Stimulated activated CD8-positive, alpha-beta memory T cell treated with anti-CD3 and anti-CD28 coated beads, Interleukin-12 subunit alpha, Interleukin-12 subunit beta, amount 100 ng/mL, for 24 hours (primary cell): ENCODE data around the gene CROCC.
"Not testable (repeated sequence)": the region's sequence is repeated elsewhere in the genome, so short reads cannot be mapped to it uniquely, and the experiment has no call there.

Experiments
- DNase-seq: peaks from one replicate; pipeline ENCODE4 v3.0.0-alpha.2; 2020; ENCODE audit errors: extremely low read depth

Gene CROCC

GRCh38 chr1:16921391-16922185 is at the start of gene CROCC:
CROCC (plus strand) TSS chr1:16921931; CDS start chr1:16922019, 88 bp downstream.
- DNase-seq = no peak

- DNase-seq = not testable (repeated sequence)
These were observed 49.3 kb upstream of the CROCC start for GRCh38 chr1:16872152-16873075.

- not testable (repeated sequence) for DNase-seq
These were observed 48.5 kb upstream of the CROCC start for GRCh38 chr1:16873076-16873879.

- DNase-seq = not testable (repeated sequence)
These were observed 46.6 kb upstream of the CROCC start for GRCh38 chr1:16874968-16875765.

- not testable (repeated sequence) for DNase-seq
These were observed 40.0 kb upstream of the CROCC start for GRCh38 chr1:16881742-16882141.

- DNase-seq = no peak
These were observed 38.7 kb upstream of the CROCC start for GRCh38 chr1:16882986-16883385.

GRCh38 chr1:16884487-16884886 is 37.2 kb upstream of the CROCC start:
- DNase-seq = not testable (repeated sequence)

- DNase-seq = no peak
These were observed 34.7 kb upstream of the CROCC start for GRCh38 chr1:16886860-16887605.

- DNase-seq = no peak
These were observed 32.6 kb upstream of the CROCC start for GRCh38 chr1:16888860-16889816.

- DNase-seq = not testable (repeated sequence)
These were observed 31.2 kb upstream of the CROCC start for GRCh38 chr1:16890539-16891021.

- DNase-seq = not testable (repeated sequence)
These were observed 30.7 kb upstream of the CROCC start for GRCh38 chr1:16891057-16891456.

- not testable (repeated sequence) for DNase-seq
These were observed 28.7 kb upstream of the CROCC start for GRCh38 chr1:16892978-16893525.

GRCh38 chr1:16893796-16894195 is 27.9 kb upstream of the CROCC start:
- DNase-seq = not testable (repeated sequence)

- not testable (repeated sequence) for DNase-seq
These were observed 27.4 kb upstream of the CROCC start for GRCh38 chr1:16894338-16894737.

GRCh38 chr1:16895233-16895597 is 26.5 kb upstream of the CROCC start:
- not testable (repeated sequence) for DNase-seq

GRCh38 chr1:16895598-16896315 is 26.0 kb upstream of the CROCC start, which contains the start of gene RNU1-2:
RNU1-2 (plus strand) TSS chr1:16895980.
- DNase-seq = peak; percentile 60

GRCh38 chr1:16896316-16897055 is 25.2 kb upstream of the CROCC start:
- not testable (repeated sequence) for DNase-seq
